ENCODE results near the gene RIPOR2. TPM values are rescaled to one million over a fixed set of nuclear protein-coding genes. Genes with fewer than 3 reads are reported as not detected.

RIPOR2 gene
- total RNA-seq, 1 experiment from 2014 or later = 5.0 TPM

- H3K9me3 ChIP-seq (ENCODE audit: control insufficient read depth, low read depth, low read length) = no peaks in the 10 kb centered on the region
- H2BK12ac ChIP-seq (ENCODE audit: insufficient read length, low read depth, low read length) = no peak overlapping the region
- no peak for DNase-seq
- H3K9ac ChIP-seq (ENCODE audit: extremely low read depth, insufficient read length, low read length) = no peak overlapping the region
- no peak overlapping the region for H2BK5ac ChIP-seq (ENCODE audit: insufficient read length, low read length)
- H2BK20ac ChIP-seq (ENCODE audit: low read depth, low read length, poor library complexity, severe bottlenecking) = no peak overlapping the region
- no peak overlapping the region for H3K18ac ChIP-seq (ENCODE audit: insufficient read length, low read depth, low read length)
- no CpG with 5 or more reads among the region's 7 CpGs for WGBS (ENCODE audit: extremely low coverage, insufficient read length, low lambda C conversion rate)
- no peaks in the 10 kb centered on the region for H3K23me2 ChIP-seq (ENCODE audit: insufficient read length, low read depth, low read length, poor library complexity, severe bottlenecking)
- H3K27ac ChIP-seq (ENCODE audit: insufficient read length, low read depth, low read length) = no peak overlapping the region
- H3K14ac ChIP-seq (ENCODE audit: insufficient read depth, low read length) = no peak overlapping the region
- no peak overlapping the region for H3K4me2 ChIP-seq (ENCODE audit: insufficient read depth, insufficient read length, low read length)
- no peaks in the 10 kb centered on the region for H3K79me2 ChIP-seq (ENCODE audit: insufficient read depth, low read length)
- peaks cover 11 to 28% (median 25%) of the 10 kb centered on the region in 3 experiments; a peak in 6 of 7 replicates for H3K36me3 Mint-ChIP-seq (ENCODE audit: insufficient read depth in 1 of 3, low read depth in 3 of 3)
- TF ChIP-seq, protein P1, sequence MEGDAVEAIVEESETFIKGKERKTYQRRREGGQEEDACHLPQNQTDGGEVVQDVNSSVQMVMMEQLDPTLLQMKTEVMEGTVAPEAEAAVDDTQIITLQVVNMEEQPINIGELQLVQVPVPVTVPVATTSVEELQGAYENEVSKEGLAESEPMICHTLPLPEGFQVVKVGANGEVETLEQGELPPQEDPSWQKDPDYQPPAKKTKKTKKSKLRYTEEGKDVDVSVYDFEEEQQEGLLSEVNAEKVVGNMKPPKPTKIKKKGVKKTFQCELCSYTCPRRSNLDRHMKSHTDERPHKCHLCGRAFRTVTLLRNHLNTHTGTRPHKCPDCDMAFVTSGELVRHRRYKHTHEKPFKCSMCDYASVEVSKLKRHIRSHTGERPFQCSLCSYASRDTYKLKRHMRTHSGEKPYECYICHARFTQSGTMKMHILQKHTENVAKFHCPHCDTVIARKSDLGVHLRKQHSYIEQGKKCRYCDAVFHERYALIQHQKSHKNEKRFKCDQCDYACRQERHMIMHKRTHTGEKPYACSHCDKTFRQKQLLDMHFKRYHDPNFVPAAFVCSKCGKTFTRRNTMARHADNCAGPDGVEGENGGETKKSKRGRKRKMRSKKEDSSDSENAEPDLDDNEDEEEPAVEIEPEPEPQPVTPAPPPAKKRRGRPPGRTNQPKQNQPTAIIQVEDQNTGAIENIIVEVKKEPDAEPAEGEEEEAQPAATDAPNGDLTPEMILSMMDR (conservative IDR thresholded peaks at IDR 0.05) = no peak
- no peak overlapping the region for H2AK5ac ChIP-seq (ENCODE audit: insufficient read length, low read length)
- no peak overlapping the region for H3K4me3 Mint-ChIP-seq
- H3K27me3 Mint-ChIP-seq (ENCODE audit: low read depth) = no peaks in the 10 kb centered on the region
- H2AFZ ChIP-seq (ENCODE audit: low read length) = no peak overlapping the region
- peaks cover 2 to 4% of the 10 kb centered on the region in 2 experiments; a peak in 2 of 4 replicates for H3K4me1 Mint-ChIP-seq
- no peaks in the 10 kb centered on the region for H3K79me1 ChIP-seq (ENCODE audit: insufficient read depth, low read depth, low read length, poor library complexity, severe bottlenecking)
- H4K8ac ChIP-seq (replicated peaks; ENCODE audit: insufficient read length, low read depth, low read length) = no peak overlapping the region
- H2BK15ac ChIP-seq (ENCODE audit: low read depth, low read length) = no peak overlapping the region
- no peak overlapping the region for H4K91ac ChIP-seq (ENCODE audit: insufficient read length, low read depth, low read length)
- no peaks in the 10 kb centered on the region for H3K4me1 ChIP-seq (ENCODE audit: insufficient read depth, low read length)
- no peak overlapping the region for H3K4ac ChIP-seq (ENCODE audit: low read depth, low read length)
- no peak overlapping the region for H3K23ac ChIP-seq (ENCODE audit: insufficient read length, low read depth, low read length)
- no peaks in the 10 kb centered on the region for H4K20me1 ChIP-seq (ENCODE audit: control insufficient read depth, insufficient read depth, insufficient read length)
- no peak overlapping the region for H2BK120ac ChIP-seq (ENCODE audit: low read depth, low read length, poor library complexity, severe bottlenecking)
- H3K56ac ChIP-seq (ENCODE audit: insufficient read length, low read depth, low read length) = no peak overlapping the region
- peak overlapping the region in 1 of 3 experiments; percentile 86; a peak in 1 of 7 replicates for H3K27ac Mint-ChIP-seq
- H4K5ac ChIP-seq (ENCODE audit: insufficient read length, low read depth, low read length) = no peak overlapping the region
- no peaks in the 10 kb centered on the region for H3K27me3 ChIP-seq (ENCODE audit: insufficient read depth, low read length)
- no peak overlapping the region for H3T11ph ChIP-seq (ENCODE audit: low read length)
- H3K9me3 Mint-ChIP-seq = no peaks in the 10 kb centered on the region; a peak in 1 of 5 replicates
Measured at GRCh38 chr6:24849713-24850112, 86.0 kb downstream of the RIPOR2 start.

Measured in H9 (cell line).